GM12878 (cell line): ENCODE measurements around the gene MAPKBP1. TPM values are rescaled to one million over a fixed set of nuclear protein-coding genes. Genes with fewer than 3 reads are reported as not detected.

ENCODE experiments used
- CREB1 ChIP-seq: IDR thresholded peaks from 2 replicates; pipeline ENCODE4 v1.6.1; 2012; ENCODE audit warnings: low read depth, mild to moderate bottlenecking, inconsistent platforms
- CREM ChIP-seq: IDR thresholded peaks from 2 replicates; pipeline ENCODE4 v1.6.1; 2014; ENCODE audit warnings: antibody characterized with exemption, low read depth
- FOXM1 ChIP-seq: IDR thresholded peaks from 2 replicates; pipeline ENCODE4 v1.6.1; 2012; ENCODE audit warnings: low read depth, mild to moderate bottlenecking, inconsistent platforms, low read length, moderate library complexity
- HDAC6 ChIP-seq: fragments of 200-600 bp; sonication (generic); IDR thresholded peaks from one replicate; pipeline ENCODE4 v1.8.0; 2017; ENCODE audit warnings: antibody characterized with exemption; ENCODE audit not compliant: unreplicated experiment
- HDGF ChIP-seq: fragments of 450-650 bp; IDR thresholded peaks from 2 replicates; pipeline ENCODE4 v1.6.1; 2016; ENCODE audit warnings: antibody characterized with exemption
- IKZF2 ChIP-seq, 2 experiments: fragments of 450-650 bp; IDR thresholded peaks; 2 replicates each; pipeline ENCODE4 v1.6.1; 2017; ENCODE audit warnings: mild to moderate bottlenecking in 2 of 2, moderate library complexity in 2 of 2
- IRF4 ChIP-seq: IDR thresholded peaks from 2 replicates; pipeline ENCODE4 v1.6.1; 2011; ENCODE audit warnings: low read depth, low read length
- NFIC ChIP-seq: IDR thresholded peaks from 2 replicates; pipeline ENCODE4 v1.6.1; 2012; ENCODE audit warnings: low read depth, mild to moderate bottlenecking, inconsistent platforms, low read length, moderate library complexity
- NFYA ChIP-seq: IDR thresholded peaks from 2 replicates; pipeline ENCODE4 v1.6.1; 2011; ENCODE audit warnings: low read depth, mild to moderate bottlenecking, low read length, improper control_type of control experiment, borderline replicate concordance
- NR2C2 ChIP-seq: IDR thresholded peaks from 2 replicates; pipeline ENCODE4 v1.6.1; 2011; ENCODE audit warnings: borderline replicate concordance, low read depth; ENCODE audit not compliant: control insufficient read depth, insufficient read length
- SMARCA5 ChIP-seq: fragments of 450-650 bp; IDR thresholded peaks from 2 replicates; pipeline ENCODE4 v1.6.1; 2017; ENCODE audit warnings: mild to moderate bottlenecking
- SP1 ChIP-seq: IDR thresholded peaks from one replicate; pipeline ENCODE4 v1.6.1; 2011; ENCODE audit warnings: low read depth, low read length
- polyA plus RNA-seq, 11 experiments: library from polyadenylated mRNA; depleted of rRNA in 4 of 11; unstranded in 6 of 11; stranded (reverse) in 5 of 11; fragments of >200 nt; fragmentation: Nextera tagmentation in 4 of 11; fragmentation: Illumina TruSeq in 1 of 11; extraction: Ambion mirVana in 4 of 11; extraction: Trizol in 1 of 11; gene quantifications; 1 replicate in 1 of 11; 2 replicates in 10 of 11; pipeline versions ENCODE4 v1.2.1 to v1.2.3, GENCODE V29; 2011 to 2016; ENCODE audit warnings: inconsistent platforms in 2 of 11, missing spikeins in 2 of 11, low read depth in 1 of 11
- total RNA-seq, 4 experiments: library from RNA; depleted of rRNA in 3 of 4; stranded (reverse); fragments of >200 nt in 3 of 4; fragmentation: Illumina TruSeq in 1 of 4; extraction: Trizol in 1 of 4; gene quantifications; 2 replicates each; pipeline versions ENCODE4 v1.2.1 to v1.2.3, GENCODE V29; 2013 to 2021
- TF ChIP-seq, protein P1 (sequence below): fragments of 450-650 bp; IDR thresholded peaks from 2 replicates; pipeline ENCODE4 v1.6.1; 2017; ENCODE audit warnings: low read depth, mild to moderate bottlenecking, moderate library complexity
- TF ChIP-seq, protein P2 (sequence below): fragments of 450-650 bp; IDR thresholded peaks from 2 replicates; pipeline ENCODE4 v1.6.1; 2017; ENCODE audit warnings: mild to moderate bottlenecking, low read depth, inconsistent platforms; ENCODE audit not compliant: poor library complexity, severe bottlenecking

Gene MAPKBP1
- total and polyA plus RNA-seq, 10 of the 15 experiments (the other 5 are each of a cell fraction or from before 2014, with no cell fraction given), result 0.44 to 19.0 (median 7.3) TPM

DNA sequence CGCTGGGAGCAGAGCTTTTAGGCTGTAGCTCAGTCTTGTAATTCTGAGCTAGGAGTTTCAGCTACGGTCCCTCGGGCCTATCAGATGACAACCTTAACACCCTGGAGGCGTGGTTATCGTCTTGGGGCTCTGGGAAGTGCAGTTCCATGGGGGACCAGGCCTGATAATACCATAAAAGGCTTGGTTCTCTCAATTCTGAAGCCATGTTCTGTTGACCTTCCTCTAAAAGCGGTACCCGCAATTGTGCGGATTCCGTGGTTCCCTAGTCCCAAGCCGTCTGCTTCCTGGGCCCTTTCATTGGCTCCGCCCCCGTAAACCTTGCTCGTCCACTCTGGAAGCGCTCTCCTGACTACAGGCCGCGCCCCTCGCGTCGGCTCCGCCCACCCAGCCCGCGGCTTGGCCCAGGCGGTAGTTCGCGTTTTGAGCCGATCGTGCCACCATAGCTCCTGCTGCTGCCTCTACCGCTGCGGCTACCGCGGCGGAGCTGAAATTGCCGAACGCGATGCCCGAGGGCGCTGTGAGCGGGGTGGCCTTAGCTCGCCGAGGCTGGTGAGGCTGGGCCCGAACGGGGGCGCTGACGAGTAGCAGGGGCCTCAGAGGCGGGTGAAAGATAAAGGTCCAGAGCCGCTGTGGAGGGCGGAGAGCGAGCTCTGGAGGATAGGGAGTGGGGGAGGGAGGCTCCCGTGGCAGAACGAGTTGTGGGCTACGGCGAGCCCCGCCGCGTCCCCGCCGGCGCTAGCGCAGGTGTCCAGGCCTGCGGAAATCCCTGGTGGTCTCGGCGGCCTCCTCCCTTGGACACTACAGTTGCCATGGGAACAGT lies at the start of gene MAPKBP1 (continued):
- TF ChIP-seq SMARCA5 (peak; percentile 98), CREB1 (peak; percentile 81), IRF4 (peak; percentile 20; the same call in 1 of the 2 replicates), FOXM1 (peak; percentile 61; the same call in 1 of the 2 replicates), HDGF (peak; percentile 96), NFYA (no peak), NR2C2 (no peak), SP1 (peak; percentile 59), NFIC (no peak), HDAC6 (no peak), CREM (peak; percentile 70; the same call in 1 of the 2 replicates), IKZF2 (IDR thresholded peaks at IDR 0.05) (peak; percentile 29 to 63; a peak in 1 of 4 replicates)
- TF ChIP-seq, protein P1, sequence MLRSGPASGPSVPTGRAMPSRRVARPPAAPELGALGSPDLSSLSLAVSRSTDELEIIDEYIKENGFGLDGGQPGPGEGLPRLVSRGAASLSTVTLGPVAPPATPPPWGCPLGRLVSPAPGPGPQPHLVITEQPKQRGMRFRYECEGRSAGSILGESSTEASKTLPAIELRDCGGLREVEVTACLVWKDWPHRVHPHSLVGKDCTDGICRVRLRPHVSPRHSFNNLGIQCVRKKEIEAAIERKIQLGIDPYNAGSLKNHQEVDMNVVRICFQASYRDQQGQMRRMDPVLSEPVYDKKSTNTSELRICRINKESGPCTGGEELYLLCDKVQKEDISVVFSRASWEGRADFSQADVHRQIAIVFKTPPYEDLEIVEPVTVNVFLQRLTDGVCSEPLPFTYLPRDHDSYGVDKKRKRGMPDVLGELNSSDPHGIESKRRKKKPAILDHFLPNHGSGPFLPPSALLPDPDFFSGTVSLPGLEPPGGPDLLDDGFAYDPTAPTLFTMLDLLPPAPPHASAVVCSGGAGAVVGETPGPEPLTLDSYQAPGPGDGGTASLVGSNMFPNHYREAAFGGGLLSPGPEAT, result peak; percentile 71
- TF ChIP-seq, protein P2, sequence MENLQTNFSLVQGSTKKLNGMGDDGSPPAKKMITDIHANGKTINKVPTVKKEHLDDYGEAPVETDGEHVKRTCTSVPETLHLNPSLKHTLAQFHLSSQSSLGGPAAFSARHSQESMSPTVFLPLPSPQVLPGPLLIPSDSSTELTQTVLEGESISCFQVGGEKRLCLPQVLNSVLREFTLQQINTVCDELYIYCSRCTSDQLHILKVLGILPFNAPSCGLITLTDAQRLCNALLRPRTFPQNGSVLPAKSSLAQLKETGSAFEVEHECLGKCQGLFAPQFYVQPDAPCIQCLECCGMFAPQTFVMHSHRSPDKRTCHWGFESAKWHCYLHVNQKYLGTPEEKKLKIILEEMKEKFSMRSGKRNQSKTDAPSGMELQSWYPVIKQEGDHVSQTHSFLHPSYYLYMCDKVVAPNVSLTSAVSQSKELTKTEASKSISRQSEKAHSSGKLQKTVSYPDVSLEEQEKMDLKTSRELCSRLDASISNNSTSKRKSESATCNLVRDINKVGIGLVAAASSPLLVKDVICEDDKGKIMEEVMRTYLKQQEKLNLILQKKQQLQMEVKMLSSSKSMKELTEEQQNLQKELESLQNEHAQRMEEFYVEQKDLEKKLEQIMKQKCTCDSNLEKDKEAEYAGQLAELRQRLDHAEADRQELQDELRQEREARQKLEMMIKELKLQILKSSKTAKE, result peak; percentile 7
